IPS DF 6.9 (cell line): ENCODE results near the gene RCCD1.
"Not testable (repeated sequence)": the region's sequence is repeated elsewhere in the genome, so short reads cannot be mapped to it uniquely, and the experiment has no call there.

ENCODE experiments used
- DNase-seq: peaks from one replicate; pipeline ENCODE4 v3.0.0-alpha.2; 2013; ENCODE audit warnings: low read depth, low spot score
- H3K27ac ChIP-seq: one replicate; pipeline ENCODE4 v1.5.1; 2013; ENCODE audit warnings: low read length, control low read depth
- H3K27me3 ChIP-seq: 2 replicates; pipeline ENCODE4 v1.6.1; 2013; ENCODE audit warnings: mild to moderate bottlenecking, low read length; ENCODE audit not compliant: control insufficient read depth, insufficient read depth
- H3K36me3 ChIP-seq: 2 replicates; pipeline ENCODE4 v1.6.1; 2013; ENCODE audit warnings: low read length; ENCODE audit not compliant: control insufficient read depth, insufficient read depth
- H3K4me1 ChIP-seq: 2 replicates; pipeline ENCODE4 v1.6.1; 2013; ENCODE audit warnings: low read length; ENCODE audit not compliant: control insufficient read depth, insufficient read depth
- H3K4me3 ChIP-seq: 2 replicates; pipeline ENCODE4 v1.5.1; 2013; ENCODE audit warnings: mild to moderate bottlenecking, low read length
- H3K9me3 ChIP-seq: 2 replicates; pipeline ENCODE4 v1.6.1; 2013; ENCODE audit warnings: low read length, inconsistent platforms; ENCODE audit not compliant: control insufficient read depth, insufficient read depth
- WGBS: extraction: QIAGEN DNeasy Blood & Tissue Kit; methylation state at CpG from one replicate; pipeline ENCODE4 v1.1.7; 2013; ENCODE audit warnings: mixed read lengths, missing lambda C conversion rate; ENCODE audit not compliant: insufficient read length, insufficient coverage; 5-methylcytosine and 5-hydroxymethylcytosine counted together

RCCD1 gene

GRCh38 chr15:90918034-90918788 lies 36.5 kb upstream of the RCCD1 start:
- Histone ChIP-seq H3K27ac (no peak overlapping the region), H3K27me3 (no peaks in the 10 kb centered on the region), H3K36me3 (no peaks in the 10 kb centered on the region), H3K4me3 (no peak overlapping the region), H3K9me3 (no peaks in the 10 kb centered on the region), H3K4me1 (no peaks in the 10 kb centered on the region)
- WGBS, result no CpG with 5 or more reads among the region's 23 CpGs
- DNase-seq, result no peak

- Histone ChIP-seq H3K4me3 (no peak overlapping the region), H3K27ac (no peak overlapping the region), H3K27me3 (no peaks in the 10 kb centered on the region), H3K4me1 (no peaks in the 10 kb centered on the region), H3K9me3 (no peaks in the 10 kb centered on the region), H3K36me3 (no peaks in the 10 kb centered on the region)
- DNase-seq, result no peak
- no CpG with 5 or more reads among the region's 6 CpGs for WGBS
Observed at GRCh38 chr15:90918835-90919234, 35.8 kb upstream of the RCCD1 start.

- no peaks in the 10 kb centered on the region for H3K9me3 ChIP-seq
- H3K4me1 ChIP-seq, result no peaks in the 10 kb centered on the region
- H3K27me3 ChIP-seq, result no peaks in the 10 kb centered on the region
- WGBS, result no CpG with 5 or more reads among the region's 4 CpGs
- no peak for DNase-seq
- no peak overlapping the region for H3K4me3 ChIP-seq
- no peak overlapping the region for H3K27ac ChIP-seq
- H3K36me3 ChIP-seq, result no peaks in the 10 kb centered on the region
Observed at GRCh38 chr15:90921887-90922286, 32.8 kb upstream of the RCCD1 start.

- not testable (repeated sequence) for H3K27ac ChIP-seq
Observed at GRCh38 chr15:90922712-90923322, 31.9 kb upstream of the RCCD1 start.

GRCh38 chr15:90924375-90924774 lies 30.3 kb upstream of the RCCD1 start:
- Histone ChIP-seq H3K36me3 (no peaks in the 10 kb centered on the region), H3K9me3 (no peaks in the 10 kb centered on the region), H3K27me3 (no peaks in the 10 kb centered on the region), H3K4me3 (no peak overlapping the region), H3K27ac (no peak overlapping the region), H3K4me1 (no peaks in the 10 kb centered on the region)
- no peak for DNase-seq
- no CpG with 5 or more reads among the region's 5 CpGs for WGBS

More at GRCh38 chr15:90922712-90923322, 31.9 kb upstream of the RCCD1 start:
- not testable (repeated sequence) for H3K27me3 ChIP-seq, DNase-seq, H3K4me3 ChIP-seq, H3K4me1 ChIP-seq, H3K9me3 ChIP-seq, H3K36me3 ChIP-seq
- no CpG with 5 or more reads among the region's 7 CpGs for WGBS

- H3K4me3 ChIP-seq, H3K27ac ChIP-seq, H3K9me3 ChIP-seq, H3K27me3 ChIP-seq, H3K36me3 ChIP-seq, H3K4me1 ChIP-seq, DNase-seq: not testable (repeated sequence)
- WGBS, result no CpG with 5 or more reads among the region's 10 CpGs
Observed at GRCh38 chr15:90926766-90927165, 27.9 kb upstream of the RCCD1 start.

GRCh38 chr15:90928106-90928505 lies 26.6 kb upstream of the RCCD1 start:
- not testable (repeated sequence) for H3K4me1 ChIP-seq, DNase-seq, H3K9me3 ChIP-seq, H3K4me3 ChIP-seq, H3K27me3 ChIP-seq, H3K27ac ChIP-seq, H3K36me3 ChIP-seq
- WGBS, result no CpG with 5 or more reads among the region's 7 CpGs

GRCh38 chr15:90929246-90930019 lies 25.3 kb upstream of the RCCD1 start:
- no peak for DNase-seq
- WGBS, result 100% methylated on average over 2 of the region's 21 CpGs
- Histone ChIP-seq H3K27ac (no peak overlapping the region), H3K27me3 (no peaks in the 10 kb centered on the region), H3K4me3 (no peak overlapping the region), H3K4me1 (no peaks in the 10 kb centered on the region), H3K36me3 (no peaks in the 10 kb centered on the region), H3K9me3 (no peaks in the 10 kb centered on the region)

- H3K4me1 ChIP-seq, result peaks cover 1% of the 10 kb centered on the region; the same call in 1 of the 2 replicates
- no peak for DNase-seq
Observed at GRCh38 chr15:90930861-90931574, 23.7 kb upstream of the RCCD1 start.

GRCh38 chr15:90931575-90931827 lies 23.2 kb upstream of the RCCD1 start:
- Histone ChIP-seq H3K27ac (no peak overlapping the region), H3K4me1 (peaks cover 1% of the 10 kb centered on the region; the same call in 1 of the 2 replicates), H3K9me3 (no peaks in the 10 kb centered on the region), H3K27me3 (no peaks in the 10 kb centered on the region), H3K4me3 (peak overlapping the region; percentile 84; the same call in 1 of the 2 replicates), H3K36me3 (no peaks in the 10 kb centered on the region)
- no CpG with 5 or more reads among the region's 6 CpGs for WGBS
- DNase-seq, result no peak

More at GRCh38 chr15:90930861-90931574, 23.7 kb upstream of the RCCD1 start:
- no peaks in the 10 kb centered on the region for H3K27me3 ChIP-seq
- no peak overlapping the region for H3K4me3 ChIP-seq
- no peak overlapping the region for H3K27ac ChIP-seq
- H3K9me3 ChIP-seq, result no peaks in the 10 kb centered on the region
- no CpG with 5 or more reads among the region's 15 CpGs for WGBS
- H3K36me3 ChIP-seq, result no peaks in the 10 kb centered on the region
